Activated naive CD8-positive, alpha-beta T cell treated with anti-CD3 and anti-CD28 coated beads, Interleukin-2, amount 50 U/mL, for 16 hours (primary cell): ENCODE measurements around the gene COL6A1.

Experiments
- DNase-seq: peaks from one replicate; pipeline ENCODE4 v3.0.0-alpha.2; 2020; ENCODE audit warnings: low read depth, low spot score

Gene COL6A1

GRCh38 chr21:46024141-46024540 lies 42.6 kb downstream of the COL6A1 start:
- no peak for DNase-seq

- no peak for DNase-seq
Observed at GRCh38 chr21:46025113-46025770, 43.7 kb downstream of the COL6A1 start.

GRCh38 chr21:46027851-46028493 lies 46.4 kb downstream of the COL6A1 start:
- DNase-seq, result no peak

GRCh38 chr21:46028573-46029091 lies 47.1 kb downstream of the COL6A1 start:
- DNase-seq, result no peak

- no peak for DNase-seq
Observed at GRCh38 chr21:46029186-46029924, 47.8 kb downstream of the COL6A1 start.

GRCh38 chr21:46031484-46031883 lies 49.9 kb downstream of the COL6A1 start:
- DNase-seq, result no peak

GRCh38 chr21:46032100-46032499 lies 50.5 kb downstream of the COL6A1 start:
- DNase-seq, result no peak

GRCh38 chr21:46033410-46034400 lies 52.1 kb downstream of the COL6A1 start:
- DNase-seq, result no peak

- DNase-seq, result no peak
Observed at GRCh38 chr21:46035809-46036695, 54.5 kb downstream of the COL6A1 start.

- no peak for DNase-seq
Observed at GRCh38 chr21:46036696-46037330, 55.2 kb downstream of the COL6A1 start.

- no peak for DNase-seq
Observed at GRCh38 chr21:46037331-46038325, 56.1 kb downstream of the COL6A1 start.

- no peak for DNase-seq
Observed at GRCh38 chr21:46038341-46038829, 56.8 kb downstream of the COL6A1 start.

GRCh38 chr21:46038871-46039397 lies 57.4 kb downstream of the COL6A1 start:
- no peak for DNase-seq

- DNase-seq, result no peak
Observed at GRCh38 chr21:46039891-46040660, 58.5 kb downstream of the COL6A1 start.

- no peak for DNase-seq
Observed at GRCh38 chr21:46040707-46041106, 59.1 kb downstream of the COL6A1 start.

GRCh38 chr21:46041183-46041582 lies 59.6 kb downstream of the COL6A1 start:
- DNase-seq, result no peak

GRCh38 chr21:46045154-46045553 lies 63.6 kb downstream of the COL6A1 start:
- no peak for DNase-seq
